Hippocampal formation (tissue), 2 donors: ENCODE data around the gene KLK5.
"Not testable (repeated sequence)": the region's sequence is repeated elsewhere in the genome, so short reads cannot be mapped to it uniquely, and the experiment has no call there.

Source experiments
- DNase-seq, 2 donors: peaks; one replicate each; lab custom pipeline; 2025; lab: John Stamatoyannopoulos, UW

KLK5 gene

GRCh38 chr19:50952910-50953309, at the start of gene KLK5:
TSS of gene KLK5 (minus strand) at chr19:50953038. CDS start at chr19:50952657, 381 bp downstream.
- DNase-seq: no peak

GRCh38 chr19:51002089-51002532, 49.3 kb upstream of the KLK5 start:
- DNase-seq: no peak

- DNase-seq: no peak
Observed at GRCh38 chr19:51001515-51001914, 48.7 kb upstream of the KLK5 start, which contains the start of gene KLK8. TSS of gene KLK8 (minus strand) at chr19:51001604. CDS start at chr19:51001167, 437 bp downstream.

- DNase-seq: no peak
Observed at GRCh38 chr19:51000981-51001380, 48.1 kb upstream of the KLK5 start.

GRCh38 chr19:51000426-51000825, 47.6 kb upstream of the KLK5 start:
- DNase-seq: no peak

GRCh38 chr19:50998686-50999085, 45.8 kb upstream of the KLK5 start:
- DNase-seq: no peak

GRCh38 chr19:50998061-50998460, 45.2 kb upstream of the KLK5 start:
- no peak for DNase-seq

GRCh38 chr19:50994129-50994528, 41.3 kb upstream of the KLK5 start:
- no peak for DNase-seq

GRCh38 chr19:50992666-50993035, 39.8 kb upstream of the KLK5 start:
- DNase-seq: no peak

- DNase-seq: not testable (repeated sequence)
Observed at GRCh38 chr19:50984416-50984815, 31.6 kb upstream of the KLK5 start.

- DNase-seq: no peak
Observed at GRCh38 chr19:50983625-50984292, 30.9 kb upstream of the KLK5 start, which contains the start of gene KLK7. TSS of gene KLK7 (minus strand) at chr19:50983917. CDS start at chr19:50982399, 1,518 bp downstream.

- DNase-seq: no peak
Observed at GRCh38 chr19:50982186-50982585, 29.3 kb upstream of the KLK5 start.

- DNase-seq: no peak
Observed at GRCh38 chr19:50981587-50982146, 28.8 kb upstream of the KLK5 start.

GRCh38 chr19:50980208-50980607, 27.4 kb upstream of the KLK5 start:
- no peak for DNase-seq

GRCh38 chr19:50979758-50980157, 26.9 kb upstream of the KLK5 start:
- no peak for DNase-seq

- DNase-seq: no peak
Observed at GRCh38 chr19:50978772-50979390, 26.0 kb upstream of the KLK5 start.

- no peak for DNase-seq
Observed at GRCh38 chr19:50977626-50978025, 24.8 kb upstream of the KLK5 start.

GRCh38 chr19:50975766-50976165, 22.9 kb upstream of the KLK5 start:
- no peak for DNase-seq

- no peak for DNase-seq
Observed at GRCh38 chr19:50974702-50975556, 22.1 kb upstream of the KLK5 start.

GRCh38 chr19:50972795-50973376, 20.0 kb upstream of the KLK5 start:
- no peak for DNase-seq

- DNase-seq: not testable (repeated sequence)
Observed at GRCh38 chr19:50969810-50970209, 17.0 kb upstream of the KLK5 start.

GRCh38 chr19:50969413-50969760, 16.5 kb upstream of the KLK5 start, which contains the start of gene KLK6:
TSS of gene KLK6 (minus strand) at chr19:50969591. CDS start at chr19:50968104, 1,487 bp downstream.
- peak; percentile 87 to 91 for DNase-seq
